ENCODE results near the gene PNPLA4. TPM values are rescaled to one million over a fixed set of nuclear protein-coding genes. Genes with fewer than 3 reads are reported as not detected.

Gene PNPLA4, protein sequence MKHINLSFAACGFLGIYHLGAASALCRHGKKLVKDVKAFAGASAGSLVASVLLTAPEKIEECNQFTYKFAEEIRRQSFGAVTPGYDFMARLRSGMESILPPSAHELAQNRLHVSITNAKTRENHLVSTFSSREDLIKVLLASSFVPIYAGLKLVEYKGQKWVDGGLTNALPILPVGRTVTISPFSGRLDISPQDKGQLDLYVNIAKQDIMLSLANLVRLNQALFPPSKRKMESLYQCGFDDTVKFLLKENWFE
- total RNA-seq: 18.9 TPM

DNA sequence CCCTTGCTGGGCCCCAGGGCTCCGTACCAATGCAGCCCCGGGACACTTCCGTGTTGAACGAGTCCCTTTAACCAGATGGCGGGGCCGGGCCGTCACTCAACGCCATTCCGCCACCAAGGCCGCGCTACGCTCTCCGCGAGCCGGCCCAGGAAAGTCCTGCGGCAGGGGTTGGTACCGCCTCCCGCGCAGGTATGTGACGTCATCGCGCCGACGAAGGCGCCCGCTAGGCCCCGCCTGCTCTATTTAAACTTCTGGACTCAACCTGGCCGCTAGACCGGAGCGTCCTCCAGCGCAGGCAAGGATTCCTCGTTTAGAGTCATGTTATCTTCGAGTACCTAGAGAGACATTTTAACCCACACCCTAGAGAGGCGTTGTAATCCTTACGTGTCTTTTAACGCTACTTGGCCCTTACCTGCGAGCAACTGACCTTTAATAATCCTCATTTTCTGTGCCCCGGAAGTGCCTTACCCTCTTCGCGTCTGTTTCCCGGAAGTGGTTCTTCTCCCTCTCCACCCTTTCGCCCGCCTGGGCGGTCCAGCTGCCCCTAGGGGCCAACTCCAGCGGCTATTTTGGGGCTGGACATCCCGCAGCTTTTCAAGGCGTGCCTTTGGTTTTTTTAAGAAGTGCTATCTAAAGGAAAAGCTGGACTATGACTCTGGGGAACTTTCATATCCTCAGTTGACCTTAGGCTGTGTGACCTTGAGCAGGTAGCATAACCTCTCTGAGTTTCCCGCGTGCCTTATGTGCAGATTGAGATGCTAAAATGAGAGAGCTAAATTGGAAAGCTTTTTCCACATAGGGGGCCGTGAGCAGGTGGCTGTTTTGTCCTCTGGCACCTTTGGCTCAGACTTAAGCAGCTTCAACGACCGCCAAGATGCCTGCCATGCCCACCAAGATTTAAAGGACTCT, at the start of gene PNPLA4:
Gene PNPLA4, minus strand, starts transcription at position 155 of the 909 bp plus-strand sequence. CDS start 1,294 bp downstream, outside the sequence.
- peak; percentile 91 for DNase-seq (ENCODE audit: low spot score)

DNA sequence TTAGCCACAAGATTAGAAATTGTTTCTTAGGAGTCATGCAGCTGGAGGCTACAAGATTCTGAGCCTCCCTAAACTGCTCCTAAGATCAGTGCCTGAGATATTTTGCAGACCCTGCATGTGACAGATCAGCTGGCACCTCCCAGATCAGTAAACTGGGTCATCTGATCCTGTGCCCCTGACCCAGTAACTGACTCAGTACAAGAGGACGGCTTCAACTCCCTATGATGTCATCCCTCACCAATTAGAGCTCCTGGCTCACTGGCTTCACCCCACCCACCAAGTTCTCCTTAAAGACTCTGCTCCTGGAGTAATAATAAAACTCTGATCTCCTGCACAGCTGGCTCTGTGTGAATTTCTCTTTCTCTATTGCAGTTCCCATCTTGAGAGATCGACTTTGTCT, 45.4 kb upstream of the PNPLA4 start:
- no peak for DNase-seq (ENCODE audit: low spot score)

DNA sequence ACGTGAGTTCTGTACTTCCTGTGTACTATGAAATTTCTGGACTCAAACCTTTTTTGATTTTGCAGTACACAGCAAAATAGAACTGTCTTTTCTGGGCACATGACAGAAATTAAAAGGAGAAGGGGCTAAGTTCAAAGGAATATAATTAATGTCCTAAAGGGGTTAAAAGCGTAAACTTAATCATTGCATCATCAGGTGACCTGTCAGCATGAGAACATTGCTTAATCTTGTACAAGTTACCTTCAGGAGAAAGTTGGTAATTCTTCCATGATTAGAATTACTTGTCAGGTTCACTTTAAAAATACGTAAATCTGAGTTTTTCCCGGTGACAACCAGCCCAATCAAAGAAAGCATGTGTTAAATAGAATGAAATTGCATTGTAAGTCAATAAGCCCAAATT, 43.2 kb upstream of the PNPLA4 start:
- no peak for DNase-seq (ENCODE audit: low spot score)

DNA sequence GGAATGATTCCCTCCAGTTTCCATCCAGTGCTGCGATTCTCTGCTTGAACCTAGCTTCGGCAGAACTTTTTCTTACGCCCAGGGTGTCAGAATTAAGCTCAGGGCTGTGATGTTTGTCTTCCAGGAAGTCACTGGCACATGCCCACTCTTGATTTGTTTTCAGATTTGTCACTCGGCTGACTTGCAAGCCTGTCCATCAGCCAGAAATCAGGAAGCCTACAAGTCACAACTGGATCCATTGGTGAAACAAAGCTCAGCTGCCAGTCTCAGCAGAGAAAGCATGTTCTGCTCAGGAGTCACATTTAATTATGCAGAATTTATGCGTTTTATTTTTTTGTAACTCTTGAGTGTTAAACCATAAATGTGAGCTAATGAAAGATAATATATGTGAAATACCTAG, 38.2 kb upstream of the PNPLA4 start:
- no peak for DNase-seq (ENCODE audit: low spot score)

DNA sequence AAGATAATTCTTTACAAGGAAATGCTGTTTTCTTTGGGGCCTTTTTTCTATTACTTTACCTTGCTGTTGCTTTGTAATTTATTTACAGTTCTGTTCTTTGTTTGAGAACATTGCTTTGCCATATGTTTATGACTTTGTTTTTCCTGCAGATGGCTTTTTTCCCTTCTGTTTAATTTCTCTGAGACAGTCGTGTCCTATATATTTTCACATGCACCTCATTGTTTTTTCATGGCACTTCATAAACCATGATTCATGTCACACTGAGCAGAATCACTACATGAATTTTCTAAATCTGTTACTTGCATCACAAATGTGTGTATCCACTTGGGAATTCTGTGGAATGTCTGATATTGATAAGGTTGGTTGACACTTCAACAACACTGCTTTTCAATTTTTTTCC, 33.0 kb upstream of the PNPLA4 start:
- no peak for DNase-seq (ENCODE audit: low spot score)

DNA sequence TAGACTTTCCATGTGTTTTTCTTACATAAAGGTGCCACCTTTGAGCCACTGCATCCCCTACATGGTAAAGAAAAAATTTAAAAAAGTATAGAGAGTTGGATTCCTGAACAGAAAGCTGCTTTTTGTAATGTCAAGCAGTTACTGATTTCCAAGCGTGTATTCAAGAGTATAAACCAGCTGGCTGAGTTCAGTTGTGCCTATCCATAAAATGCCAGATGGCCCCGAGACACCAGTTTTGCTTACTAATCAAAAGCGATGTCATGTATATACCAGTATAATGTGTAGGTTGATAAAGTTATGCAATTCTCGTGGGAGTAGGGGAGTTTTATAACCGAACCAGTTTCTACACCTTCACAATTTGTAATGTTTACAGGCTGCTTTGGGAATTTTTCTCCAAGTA, 26.2 kb upstream of the PNPLA4 start:
- no peak for DNase-seq (ENCODE audit: low spot score)

DNA sequence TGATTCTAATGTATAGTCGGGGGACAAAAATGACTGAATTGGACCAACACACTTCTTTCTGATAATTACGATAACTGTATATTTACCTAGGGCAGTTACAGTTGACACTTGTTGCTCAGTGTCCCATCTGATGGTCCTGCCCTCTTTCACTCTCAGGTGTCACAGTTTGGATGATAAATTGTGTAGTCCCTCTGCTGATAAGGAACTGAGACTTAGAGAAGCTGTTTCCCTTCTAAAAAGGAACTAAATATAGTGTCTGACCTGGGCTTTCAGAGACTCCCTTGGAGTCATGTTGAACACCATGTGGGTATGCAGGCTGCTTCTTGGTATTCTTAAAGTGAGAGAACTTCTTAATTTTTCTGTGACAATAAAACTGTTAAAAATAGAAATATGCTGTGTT, 23.7 kb upstream of the PNPLA4 start:
- DNase-seq (ENCODE audit: low spot score): no peak

DNA sequence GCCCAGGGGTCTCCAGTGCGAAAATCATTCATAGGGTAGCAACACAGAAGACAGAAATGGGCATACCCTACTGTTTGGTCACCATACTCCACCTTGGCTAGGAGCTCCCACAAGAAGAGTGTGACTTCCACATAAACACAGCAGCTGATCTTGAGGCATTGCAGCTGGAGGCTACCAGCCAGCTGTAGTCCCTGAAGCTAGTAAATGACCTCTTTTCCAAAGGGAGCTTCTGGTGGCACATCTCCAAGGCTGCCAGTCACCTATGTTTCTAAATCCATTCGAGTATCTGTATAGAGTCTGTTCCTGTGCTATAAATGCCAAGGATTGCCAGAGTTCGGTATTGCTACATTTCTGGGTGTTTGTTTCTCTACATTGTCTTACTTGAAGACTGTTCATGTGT, 21.3 kb upstream of the PNPLA4 start:
- no peak for DNase-seq (ENCODE audit: low spot score)

DNA sequence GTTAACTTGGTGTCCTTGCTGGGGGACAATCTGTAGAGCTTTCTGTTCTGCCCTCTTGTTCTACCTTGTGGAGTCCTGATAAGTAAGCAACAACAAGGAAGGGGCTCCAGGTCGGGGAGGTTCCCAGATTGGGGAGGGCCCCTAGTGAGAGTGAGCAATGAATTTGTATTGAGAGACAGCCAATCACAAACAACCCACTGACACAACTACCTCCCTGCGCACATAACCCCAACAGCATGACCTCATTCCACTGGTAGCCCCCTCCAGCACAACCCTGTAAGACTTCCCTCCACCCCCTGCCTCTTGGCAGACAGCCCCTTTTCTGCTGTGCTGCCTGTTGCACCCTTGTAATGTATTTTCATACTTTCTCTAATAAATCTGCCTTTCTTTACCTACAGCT, 19.7 kb upstream of the PNPLA4 start:
- no peak for DNase-seq (ENCODE audit: low spot score)

DNA sequence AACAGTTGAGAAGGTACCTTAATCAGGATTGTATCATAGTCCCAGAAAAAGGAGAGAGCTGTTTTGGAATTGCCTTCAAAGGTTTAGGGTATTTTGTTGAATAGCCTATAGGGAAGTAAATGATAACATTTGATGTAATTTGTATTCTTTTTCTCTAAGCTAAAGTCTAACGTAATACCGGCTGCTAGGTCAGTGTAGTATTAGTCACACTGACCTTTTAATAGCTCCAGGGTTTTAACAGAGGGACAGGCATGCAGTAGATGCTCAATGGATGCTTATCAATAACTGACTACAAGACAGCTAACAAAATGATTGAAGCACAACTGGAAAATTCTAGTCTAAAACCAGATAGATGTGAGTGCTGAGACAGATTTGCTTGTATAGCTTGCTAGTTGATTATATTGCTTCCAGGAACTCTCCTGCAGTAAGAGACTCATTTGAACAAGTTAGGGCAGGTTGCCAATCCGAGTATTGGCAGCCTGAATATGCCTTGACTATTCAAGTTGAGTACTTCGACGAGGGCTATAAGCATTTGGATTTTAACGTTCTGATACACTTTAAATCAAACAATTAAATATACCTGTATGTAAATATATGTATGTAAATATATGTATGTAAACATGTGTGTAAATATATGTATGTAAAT, 16.5 kb upstream of the PNPLA4 start:
- DNase-seq (ENCODE audit: low spot score): no peak

DNA sequence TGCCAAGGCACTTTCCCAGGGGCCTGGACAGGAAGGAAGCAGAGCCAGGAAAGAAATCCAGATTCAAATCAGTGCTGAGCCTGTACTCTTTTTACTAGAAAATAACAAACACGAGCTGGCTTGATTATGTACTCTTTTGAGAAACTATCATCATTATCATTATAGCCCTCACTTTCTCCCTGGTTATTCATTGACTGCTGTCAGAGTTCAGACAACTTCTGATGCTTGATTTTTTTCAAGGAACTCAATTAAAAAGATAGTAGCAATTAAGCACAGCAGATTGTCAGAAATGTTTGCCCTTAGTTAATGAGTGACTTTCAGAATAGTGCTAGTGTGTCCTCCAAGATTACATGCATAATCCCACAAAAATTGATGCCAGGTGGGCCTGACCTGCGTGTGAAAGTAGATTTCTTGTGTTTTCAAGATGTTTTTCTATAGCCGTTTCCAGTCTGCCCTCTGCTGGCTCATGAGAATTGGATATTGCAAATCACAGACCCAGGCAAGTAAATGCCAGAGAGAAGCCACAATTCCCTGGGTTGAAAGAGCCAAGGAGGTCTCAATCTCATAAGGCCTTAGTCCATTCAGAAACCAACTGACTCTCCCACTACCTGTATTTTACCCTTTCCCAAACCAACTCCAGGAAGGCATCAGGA, 14.3 kb upstream of the PNPLA4 start:
- no peak for DNase-seq (ENCODE audit: low spot score)

DNA sequence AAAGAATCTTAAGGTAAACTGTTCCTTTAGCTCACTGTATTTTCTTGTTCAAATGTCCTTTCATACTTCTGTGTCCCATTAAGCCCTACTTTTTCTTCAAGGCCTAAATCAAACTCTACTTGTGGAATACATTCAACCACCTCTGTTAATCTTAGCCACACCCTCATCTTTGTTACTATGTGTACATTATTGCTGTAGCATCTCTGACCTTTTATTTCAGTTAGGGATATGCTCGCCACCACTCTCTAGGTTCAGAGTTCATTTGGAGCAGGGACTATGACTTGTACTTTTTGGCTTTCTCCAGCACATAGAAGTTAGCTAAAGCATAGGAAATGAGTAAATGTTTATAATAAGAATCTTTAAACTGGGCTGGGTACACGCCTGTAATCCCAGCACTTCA, 6.8 kb upstream of the PNPLA4 start:
- no peak for DNase-seq (ENCODE audit: low spot score)

DNA sequence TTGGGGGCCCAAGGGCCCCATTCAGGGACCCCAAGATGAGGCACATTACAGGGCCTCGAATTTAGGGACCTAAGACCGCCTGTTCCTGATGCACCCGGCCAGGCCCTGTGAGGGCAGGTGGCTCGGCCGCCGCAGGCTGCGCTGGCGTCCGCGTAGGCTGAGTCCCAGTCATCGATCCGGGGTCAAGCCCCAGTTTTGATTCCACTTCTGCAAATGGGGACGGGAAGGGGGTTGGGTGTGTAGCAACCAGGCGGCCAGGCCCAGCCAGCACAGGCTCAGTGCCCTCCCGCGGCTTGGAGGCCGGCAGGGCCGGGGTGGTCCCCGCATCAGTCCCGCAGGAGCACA, 327 bp downstream of the PNPLA4 start:
- no peak for DNase-seq (ENCODE audit: low spot score)

DNA sequence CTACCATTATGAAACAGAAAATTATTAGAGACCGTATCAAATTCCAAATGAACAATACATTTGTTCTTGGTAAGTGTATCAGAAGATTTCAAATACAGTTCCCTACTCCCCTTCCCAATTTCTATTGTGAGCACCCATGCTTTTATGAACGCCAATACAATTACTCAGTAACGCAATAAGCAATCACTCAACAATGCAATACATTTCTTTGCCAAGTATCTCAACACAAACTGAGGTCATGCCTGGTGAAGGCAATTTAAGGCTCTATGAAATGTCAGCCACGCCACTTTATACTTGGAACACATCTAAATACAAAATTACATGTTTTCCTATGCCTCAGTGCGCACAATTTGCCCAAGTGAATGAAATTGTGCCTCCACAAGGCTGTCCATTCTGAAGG, 712 bp downstream of the PNPLA4 start:
- no peak for DNase-seq (ENCODE audit: low spot score)

DNA sequence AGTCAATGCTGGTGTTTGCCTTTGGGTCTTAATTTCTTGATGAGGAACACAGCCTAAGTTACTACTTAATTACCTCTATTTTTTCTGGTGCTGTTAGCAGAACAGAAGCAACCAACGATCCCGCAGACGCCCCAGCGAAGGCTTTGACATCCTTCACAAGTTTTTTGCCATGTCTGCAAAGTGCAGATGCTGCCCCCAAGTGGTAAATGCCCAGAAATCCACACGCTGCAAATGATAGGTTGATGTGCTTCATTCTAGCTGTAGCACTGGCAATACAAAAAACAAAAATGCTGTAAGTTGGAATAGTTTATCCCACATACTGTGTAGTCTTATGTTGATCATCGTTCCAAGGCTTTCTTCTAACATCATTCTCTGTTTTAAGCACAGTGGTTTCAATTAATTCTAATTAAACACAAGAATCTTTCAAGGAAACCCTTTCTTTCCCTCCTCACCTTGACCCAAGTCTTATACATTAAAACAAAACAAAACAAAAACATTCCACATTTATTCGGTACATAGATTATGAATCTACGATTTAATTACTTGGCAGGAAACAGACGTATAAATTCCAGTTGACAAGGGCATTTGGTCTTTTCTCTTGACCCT, 1.2 kb downstream of the PNPLA4 start:
- DNase-seq (ENCODE audit: low spot score): peak; percentile 65

DNA sequence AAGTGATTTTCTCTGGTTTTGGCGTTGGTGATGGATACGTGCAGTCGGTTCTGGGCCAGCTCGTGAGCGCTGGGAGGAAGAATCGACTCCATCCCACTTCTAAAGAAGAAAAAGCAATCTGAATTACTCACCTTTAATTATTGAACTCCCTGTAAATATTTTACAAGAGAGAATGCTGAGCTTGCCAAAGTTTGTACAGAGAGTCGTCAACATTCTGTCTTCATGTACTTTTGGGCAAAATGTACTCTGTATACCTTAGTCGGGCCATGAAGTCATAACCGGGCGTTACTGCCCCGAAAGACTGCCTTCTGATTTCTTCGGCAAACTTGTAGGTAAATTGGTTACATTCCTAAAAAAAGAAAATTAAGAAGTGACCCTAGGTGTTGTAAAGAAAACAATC, 5.5 kb downstream of the PNPLA4 start:
- no peak for DNase-seq (ENCODE audit: low spot score)

DNA sequence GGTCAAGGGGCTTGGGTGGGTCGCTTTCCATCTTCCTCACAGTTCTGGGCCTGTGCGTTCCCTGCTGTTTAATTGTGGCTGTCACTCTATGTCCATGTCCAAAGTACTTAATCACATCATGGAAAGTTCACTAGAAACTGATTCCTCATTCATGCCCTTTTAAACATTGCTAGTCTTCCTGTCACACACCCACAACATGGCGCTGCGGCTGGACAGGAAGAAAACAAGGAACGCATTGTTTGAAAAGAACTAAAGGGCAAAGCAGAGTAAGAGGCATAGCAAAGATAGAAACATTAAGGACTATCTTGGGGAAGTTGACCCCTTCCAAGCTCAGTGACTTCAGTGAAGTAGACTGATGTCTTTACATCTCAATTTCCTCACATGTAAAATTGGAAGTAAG, 18.4 kb downstream of the PNPLA4 start:
- DNase-seq (ENCODE audit: low spot score): no peak

DNA sequence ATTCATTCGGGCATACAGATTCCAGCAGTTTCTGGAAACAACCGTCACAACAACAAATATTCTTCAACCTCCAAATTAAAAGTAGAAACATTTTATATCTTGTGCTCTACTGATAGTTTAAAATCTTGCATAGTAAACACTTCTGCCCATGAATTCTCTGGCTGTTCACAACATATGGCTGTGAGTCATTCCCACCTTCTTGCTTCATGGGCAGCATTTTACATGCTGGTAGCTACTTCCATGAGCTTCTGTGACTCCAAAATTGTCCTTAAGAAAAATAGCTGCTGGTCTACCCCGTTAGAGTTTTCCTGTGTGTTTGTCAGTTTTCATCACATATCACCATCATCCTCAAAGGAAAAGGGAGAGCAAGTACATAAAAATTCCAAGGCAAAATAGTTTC, 22.7 kb downstream of the PNPLA4 start:
- no peak for DNase-seq (ENCODE audit: low spot score)

DNA sequence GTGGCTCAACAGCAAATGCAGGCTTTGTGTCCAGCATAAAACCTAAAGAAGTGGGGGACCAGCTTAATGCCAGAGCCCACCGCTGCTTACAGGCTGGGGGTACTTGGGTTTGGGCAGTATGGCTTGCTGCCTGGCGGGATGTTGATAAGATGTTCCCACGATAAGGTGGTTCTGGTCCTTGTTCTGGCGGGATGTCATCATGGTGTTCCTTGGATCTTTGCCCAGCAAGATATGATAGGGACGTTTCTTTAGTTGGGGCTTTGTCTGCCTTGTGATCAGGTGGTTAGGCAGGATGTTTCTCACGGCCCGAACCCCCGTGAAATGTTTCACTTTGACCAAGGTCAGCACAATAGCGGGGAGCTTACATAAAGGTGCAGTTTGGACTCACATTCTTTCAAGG, 35.3 kb downstream of the PNPLA4 start:
- DNase-seq (ENCODE audit: low spot score): no peak

DNA sequence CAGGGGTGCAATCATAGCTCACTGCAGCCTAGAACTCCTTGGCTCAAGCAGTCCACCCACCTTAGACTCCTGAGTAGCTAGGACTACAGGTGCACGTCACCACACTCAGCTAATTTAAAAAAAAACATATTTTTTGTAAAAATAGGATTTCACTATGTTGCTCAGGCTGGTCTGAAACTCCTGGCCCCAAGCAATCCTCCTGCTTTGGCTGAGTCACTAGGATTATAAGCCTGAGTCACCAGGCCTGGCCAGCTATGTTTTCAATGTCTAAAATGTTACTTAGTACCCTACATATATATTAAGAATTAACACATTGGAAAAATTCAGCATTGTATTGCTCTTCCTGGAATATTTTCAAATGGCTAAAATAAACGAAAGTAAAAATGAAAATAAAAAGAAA, 37.5 kb downstream of the PNPLA4 start:
- DNase-seq (ENCODE audit: low spot score): no peak

DNA sequence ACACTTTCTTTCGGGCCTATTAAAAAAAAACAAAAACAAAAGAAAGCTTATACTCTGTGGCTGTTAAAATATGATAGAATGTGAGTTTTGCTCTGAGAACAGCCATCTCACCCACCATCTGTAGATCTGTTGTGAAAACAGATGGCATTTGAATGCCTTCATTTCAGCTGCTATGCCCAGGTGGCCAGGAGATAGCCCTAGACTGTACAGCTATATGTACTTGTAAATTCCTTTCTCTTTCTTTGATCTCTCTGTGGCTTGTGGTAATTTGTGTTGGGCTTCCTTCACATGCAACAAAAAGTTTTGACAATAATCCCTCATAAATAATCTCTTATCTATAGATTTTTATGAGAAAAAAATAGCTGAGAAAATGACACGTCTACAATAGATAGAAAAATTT, 38.1 kb downstream of the PNPLA4 start:
- no peak for DNase-seq (ENCODE audit: low spot score)

DNA sequence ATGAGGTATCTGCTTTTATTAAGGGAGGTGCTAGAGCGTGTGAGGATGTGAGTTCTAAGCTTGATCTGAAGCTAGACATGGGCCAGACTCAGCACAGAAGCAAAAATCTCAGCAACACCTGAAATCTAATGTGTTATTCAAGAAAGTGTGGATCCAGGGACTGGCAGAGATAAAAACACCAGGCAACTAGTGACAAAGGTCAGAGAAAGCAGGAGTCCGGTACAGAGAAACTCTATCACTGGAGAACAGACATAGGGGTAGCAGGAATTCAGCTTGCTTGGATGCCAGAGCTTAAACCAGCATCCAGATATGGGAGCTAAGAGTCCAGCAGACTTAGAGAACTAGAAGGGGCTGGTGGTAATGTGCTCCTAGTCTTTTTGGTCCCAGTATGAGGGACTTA, 50.3 kb downstream of the PNPLA4 start:
- DNase-seq (ENCODE audit: low spot score): no peak

Data from mucosa of gallbladder (tissue), 1 donor.